AG04449 (cell line): ENCODE results near the gene SLC25A3.

Experiments
- CTCF ChIA-PET: fragments of 350-600 bp; formaldehyde crosslinking; extraction: SDS; loops from one replicate; lab custom pipeline; 2021; ENCODE audit warnings: antibody characterized with exemption; lab: Yijun Ruan, JAX
- POLR2A ChIA-PET: fragments of 400-600, 350-600 bp; formaldehyde crosslinking; extraction: SDS; loops from one replicate; lab custom pipeline; 2020; ENCODE audit warnings: antibody characterized with exemption, inconsistent platforms; lab: Yijun Ruan, JAX
- DNase-seq: peaks from one replicate; pipeline ENCODE4 v3.0.0-alpha.2; 2010; ENCODE audit warnings: low read depth, low spot score
- H3K4me3 ChIP-seq: 2 replicates; pipeline ENCODE4 v1.5.1; 2011; ENCODE audit warnings: low read depth, mild to moderate bottlenecking, control low read depth, low read length
- TF ChIP-seq, protein P1 (sequence below): IDR thresholded peaks from one replicate; pipeline ENCODE4 v1.5.1; 2011; ENCODE audit warnings: mild to moderate bottlenecking, moderate library complexity, low read length, control low read depth, inconsistent platforms; ENCODE audit not compliant: insufficient read depth; ENCODE audit errors: missing control alignments

The SLC25A3 gene

GRCh38 chr12:98601924-98602323 is 8.4 kb downstream of the SLC25A3 start:
- H3K4me3 ChIP-seq = no peak overlapping the region
- CTCF ChIA-PET = interaction anchor here (1.2 to 1.4 kb wide), 2 partner anchors 16 to 36 kb away, joined by 3 read pairs; no protein-coding TSS in a partner anchor
- TF ChIP-seq, protein P1, sequence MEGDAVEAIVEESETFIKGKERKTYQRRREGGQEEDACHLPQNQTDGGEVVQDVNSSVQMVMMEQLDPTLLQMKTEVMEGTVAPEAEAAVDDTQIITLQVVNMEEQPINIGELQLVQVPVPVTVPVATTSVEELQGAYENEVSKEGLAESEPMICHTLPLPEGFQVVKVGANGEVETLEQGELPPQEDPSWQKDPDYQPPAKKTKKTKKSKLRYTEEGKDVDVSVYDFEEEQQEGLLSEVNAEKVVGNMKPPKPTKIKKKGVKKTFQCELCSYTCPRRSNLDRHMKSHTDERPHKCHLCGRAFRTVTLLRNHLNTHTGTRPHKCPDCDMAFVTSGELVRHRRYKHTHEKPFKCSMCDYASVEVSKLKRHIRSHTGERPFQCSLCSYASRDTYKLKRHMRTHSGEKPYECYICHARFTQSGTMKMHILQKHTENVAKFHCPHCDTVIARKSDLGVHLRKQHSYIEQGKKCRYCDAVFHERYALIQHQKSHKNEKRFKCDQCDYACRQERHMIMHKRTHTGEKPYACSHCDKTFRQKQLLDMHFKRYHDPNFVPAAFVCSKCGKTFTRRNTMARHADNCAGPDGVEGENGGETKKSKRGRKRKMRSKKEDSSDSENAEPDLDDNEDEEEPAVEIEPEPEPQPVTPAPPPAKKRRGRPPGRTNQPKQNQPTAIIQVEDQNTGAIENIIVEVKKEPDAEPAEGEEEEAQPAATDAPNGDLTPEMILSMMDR = no peak
- DNase-seq = no peak
- POLR2A ChIA-PET = interaction anchor here (0.6 to 1.6 kb wide), 2 partner anchors 8 to 80 kb away, joined by 3 to 5 read pairs; partner anchors contain the start of gene SLC25A3

DNA sequence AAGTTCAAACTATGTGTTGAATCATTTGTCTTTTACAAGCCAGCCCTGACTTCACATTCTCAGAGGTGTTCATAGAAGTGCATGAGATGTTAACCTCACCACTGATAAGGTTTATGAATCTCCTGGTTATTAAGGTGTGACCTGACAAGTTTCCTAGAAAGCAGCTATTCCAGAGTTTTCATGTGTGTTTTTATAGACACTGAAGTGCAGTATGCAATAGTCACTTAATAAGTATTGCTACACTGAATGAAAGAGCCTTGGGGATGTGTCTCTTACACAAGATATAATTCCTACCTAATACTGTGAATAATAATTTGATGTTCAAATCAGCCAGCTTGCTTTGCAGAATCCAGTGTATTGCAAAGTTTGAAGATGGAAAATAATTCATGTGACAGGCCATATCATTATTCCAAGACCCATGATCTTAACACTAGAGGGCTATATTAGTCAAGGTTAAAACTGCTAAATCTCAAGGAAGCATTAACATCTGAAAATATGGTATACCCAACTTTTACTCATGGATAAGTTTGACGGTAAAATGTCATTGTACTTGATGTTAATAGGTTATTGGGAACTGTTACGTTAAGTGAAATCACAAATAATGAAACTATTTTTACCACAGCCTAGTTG is 13.0 kb downstream of the SLC25A3 start:
- POLR2A ChIA-PET = interaction anchor here (0.9 to 3.5 kb wide), 2 partner anchors 8 to 12 kb away, joined by 3 to 22 read pairs; partner anchors contain the start of gene SLC25A3
- TF ChIP-seq, protein P1 = no peak
- H3K4me3 ChIP-seq = no peak overlapping the region
- DNase-seq = no peak
- CTCF ChIA-PET = interaction anchor here (0.9 to 1.8 kb wide), 6 partner anchors 11 to 392 kb away, joined by 3 to 5 read pairs (median 3); no protein-coding TSS in a partner anchor

- POLR2A ChIA-PET = interaction anchor here (0.7 to 1.0 kb wide), 2 partner anchors 12 to 19 kb away, joined by 3 to 4 read pairs; no protein-coding TSS in a partner anchor
- no peak overlapping the region for H3K4me3 ChIP-seq
- CTCF ChIA-PET = no interaction called here
- TF ChIP-seq, protein P1 = no peak
- DNase-seq = no peak
Observed at GRCh38 chr12:98610596-98610995, 17.1 kb downstream of the SLC25A3 start.

GRCh38 chr12:98612696-98613334 is 19.3 kb downstream of the SLC25A3 start:
- no peak for DNase-seq
- ChIA-PET CTCF (interaction anchor here (1.2 kb wide), 1 partner anchor 46 kb away, joined by 3 read pairs; no protein-coding TSS in a partner anchor), POLR2A (interaction anchor here (0.7 kb wide), 1 partner anchor 140 kb away, joined by 3 read pairs; no protein-coding TSS in a partner anchor)
- TF ChIP-seq, protein P1 = no peak
- no peak overlapping the region for H3K4me3 ChIP-seq

DNA sequence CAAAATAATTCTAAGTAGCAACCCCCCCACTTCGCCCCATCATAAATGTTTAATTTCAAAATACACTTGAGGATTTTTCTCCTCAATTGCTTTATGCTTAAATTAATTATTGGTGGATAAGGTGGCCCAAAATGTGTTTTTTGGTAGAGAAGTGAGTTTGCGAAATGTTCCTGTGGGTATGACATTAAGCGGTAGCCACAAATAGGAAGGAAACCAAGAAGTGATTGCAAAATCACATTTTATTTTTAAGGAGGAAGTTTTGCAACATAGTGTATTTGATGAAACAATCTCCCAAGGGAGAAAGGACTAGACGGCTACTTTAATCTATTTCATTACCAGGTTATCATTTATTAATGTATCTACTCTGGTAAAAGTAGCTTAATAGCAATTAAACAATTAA is 25.5 kb downstream of the SLC25A3 start:
- POLR2A ChIA-PET = interaction anchor here (0.7 to 1.3 kb wide), 3 partner anchors 16 to 150 kb away, joined by 3 to 5 read pairs (median 3); partner anchors contain the start of gene IKBIP
- no peak overlapping the region for H3K4me3 ChIP-seq
- TF ChIP-seq, protein P1 = no peak
- no peak for DNase-seq
- CTCF ChIA-PET = interaction anchor here (0.9 kb wide), 1 partner anchor 52 kb away, joined by 3 read pairs; no protein-coding TSS in a partner anchor
